Ishikawa (cell line): ENCODE data around the gene OR4D1.

ENCODE experiments used
- CEBPB ChIP-seq: IDR thresholded peaks from 2 replicates; pipeline ENCODE4 v1.6.1; 2012
- CREB1 ChIP-seq: IDR thresholded peaks from 2 replicates; pipeline ENCODE4 v1.6.1; 2012; ENCODE audit warnings: low read depth
- EGR1 ChIP-seq: IDR thresholded peaks from 2 replicates; pipeline ENCODE4 v1.6.1; 2012
- EP300 ChIP-seq: IDR thresholded peaks from 2 replicates; pipeline ENCODE4 v1.6.1; 2012; ENCODE audit warnings: borderline replicate concordance
- FOXM1 ChIP-seq: IDR thresholded peaks from 2 replicates; pipeline ENCODE4 v1.6.1; 2012; ENCODE audit warnings: low read depth, borderline replicate concordance
- MAX ChIP-seq: IDR thresholded peaks from 2 replicates; pipeline ENCODE4 v1.6.1; 2012
- NFIC ChIP-seq: IDR thresholded peaks from 2 replicates; pipeline ENCODE4 v1.6.1; 2012
- RAD21 ChIP-seq: IDR thresholded peaks from 2 replicates; pipeline ENCODE4 v1.6.1; 2012; ENCODE audit warnings: low read depth
- REST ChIP-seq: IDR thresholded peaks from 2 replicates; pipeline ENCODE4 v1.6.1; 2012; ENCODE audit warnings: low read depth, mild to moderate bottlenecking
- TAF1 ChIP-seq: IDR thresholded peaks from 2 replicates; pipeline ENCODE4 v1.6.1; 2012; ENCODE audit warnings: low read depth, mild to moderate bottlenecking
- TCF12 ChIP-seq: IDR thresholded peaks from 2 replicates; pipeline ENCODE4 v1.6.1; 2012; ENCODE audit warnings: low read depth
- TEAD4 ChIP-seq: IDR thresholded peaks from 2 replicates; pipeline ENCODE4 v1.6.1; 2012
- USF1 ChIP-seq: IDR thresholded peaks from 2 replicates; pipeline ENCODE4 v1.6.1; 2012
- YY1 ChIP-seq: IDR thresholded peaks from 2 replicates; pipeline ENCODE4 v1.6.1; 2012; ENCODE audit warnings: low read depth

GRCh38 chr17:58195518-58196123 is 47.4 kb downstream of the OR4D1 start:
- TF ChIP-seq TCF12 (no peak), YY1 (no peak), NFIC (no peak), FOXM1 (no peak), MAX (no peak), TAF1 (no peak), CREB1 (no peak), REST (no peak), USF1 (no peak), CEBPB (no peak), RAD21 (no peak), EP300 (no peak), EGR1 (no peak), TEAD4 (no peak)
